Measurements from ENCODE around the gene CMTM7.

DNA sequence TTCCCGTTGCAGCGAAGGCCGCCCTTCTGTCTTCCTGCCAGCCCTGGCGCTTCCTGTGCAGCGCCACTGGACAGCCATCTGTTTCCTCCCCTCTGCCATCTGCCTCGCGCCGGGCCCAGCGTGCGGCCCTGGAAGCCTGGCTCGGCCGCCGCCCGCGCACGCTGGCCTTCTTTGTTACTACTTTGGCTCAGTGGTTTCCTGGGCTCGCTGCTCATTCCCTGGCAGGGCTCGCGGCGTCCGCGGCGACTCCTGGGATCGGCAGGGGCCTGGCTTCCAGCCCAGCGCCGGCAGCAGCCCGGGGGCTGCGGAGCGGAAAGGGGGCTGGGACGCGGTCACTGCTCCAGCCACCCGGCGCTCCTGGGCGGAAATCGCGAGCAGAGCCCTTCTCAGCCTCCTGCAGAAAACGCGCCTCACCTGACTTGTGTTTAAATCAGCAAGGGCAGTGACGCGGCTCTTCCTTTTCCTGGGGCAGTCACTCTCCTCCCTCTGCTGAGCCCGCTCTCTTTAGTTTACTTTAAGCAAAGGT, 10.0 kb downstream of the CMTM7 start:
- TF ChIP-seq CTCF (IDR thresholded peaks at IDR 0.05) = no peak
- peak in 1 of 2 donors; percentile 25 for TF ChIP-seq POLR2A (IDR thresholded peaks at IDR 0.05)
